ENCODE data around the gene PLIN4. TPM values are rescaled to one million over a fixed set of nuclear protein-coding genes. Genes with fewer than 3 reads are reported as not detected.

PLIN4 gene
- total and polyA plus RNA-seq, 9 of the 15 experiments (the other 6 are each of a cell fraction or from before 2014, with no cell fraction given) = 0.04 to 0.16 (median 0.07) TPM; not detected in 3

DNA sequence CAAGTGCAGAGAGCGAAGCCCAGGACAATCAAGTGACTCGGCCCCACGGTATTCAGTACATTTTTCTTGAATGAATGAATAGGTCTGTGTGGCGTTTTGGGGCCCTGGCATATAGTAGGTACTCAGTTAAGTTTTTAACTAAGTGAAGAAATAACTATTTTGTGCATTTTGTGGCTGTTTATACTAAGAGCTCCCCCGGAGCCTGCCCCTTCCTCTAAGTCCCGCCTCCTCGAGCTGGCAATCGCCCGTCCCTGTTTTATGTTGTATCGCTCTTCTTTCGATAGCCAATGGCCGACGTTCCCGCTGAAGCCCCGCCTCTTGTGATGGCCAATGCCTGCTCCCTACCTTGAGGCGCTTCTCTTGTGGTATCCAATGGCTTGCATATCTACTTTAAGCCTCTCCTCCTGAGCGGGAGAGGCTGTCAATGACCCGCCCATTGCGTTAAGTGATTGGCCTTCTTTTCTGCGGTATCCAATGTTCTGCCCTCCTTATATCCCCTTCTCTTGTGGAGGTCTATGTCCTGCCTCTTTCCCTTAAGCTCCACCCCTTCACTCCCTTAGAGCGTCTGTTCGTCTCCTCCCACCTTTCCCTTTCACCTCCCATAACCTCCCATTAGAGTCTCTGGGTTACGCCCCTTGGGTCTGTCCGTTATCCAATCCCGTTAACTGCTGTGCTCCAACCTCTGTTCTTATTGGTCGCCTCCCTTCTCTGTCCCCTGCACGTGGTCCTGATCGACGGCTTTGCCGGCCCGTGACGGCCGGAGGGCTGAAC is 46.7 kb downstream of the PLIN4 start (continued):
- TF ChIP-seq, protein P1, sequence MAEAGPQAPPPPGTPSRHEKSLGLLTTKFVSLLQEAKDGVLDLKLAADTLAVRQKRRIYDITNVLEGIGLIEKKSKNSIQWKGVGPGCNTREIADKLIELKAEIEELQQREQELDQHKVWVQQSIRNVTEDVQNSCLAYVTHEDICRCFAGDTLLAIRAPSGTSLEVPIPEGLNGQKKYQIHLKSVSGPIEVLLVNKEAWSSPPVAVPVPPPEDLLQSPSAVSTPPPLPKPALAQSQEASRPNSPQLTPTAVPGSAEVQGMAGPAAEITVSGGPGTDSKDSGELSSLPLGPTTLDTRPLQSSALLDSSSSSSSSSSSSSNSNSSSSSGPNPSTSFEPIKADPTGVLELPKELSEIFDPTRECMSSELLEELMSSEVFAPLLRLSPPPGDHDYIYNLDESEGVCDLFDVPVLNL (CRISPR knock-in tag; IDR thresholded peaks at IDR 0.05; ENCODE audit: low read depth) = no peak
- TF ChIP-seq MAFF (IDR thresholded peaks at IDR 0.05; ENCODE audit: low read length) (no peak), ZNF668 (CRISPR knock-in tag; IDR thresholded peaks at IDR 0.05) (no peak), NEUROD1 (IDR thresholded peaks at IDR 0.05; ENCODE audit: borderline replicate concordance, low read depth, low read length, partially characterized antibody) (peak; percentile 99), MCM7 (IDR thresholded peaks at IDR 0.05) (no peak), SIX5 (IDR thresholded peaks at IDR 0.05; ENCODE audit: borderline replicate concordance in 1 of 2, insufficient read depth in 1 of 2, low read depth in 1 of 2, low read length in 2 of 2) (no peak), CBFA2T2 (conservative IDR thresholded peaks at IDR 0.05) (peak; percentile 73), NFXL1 (CRISPR knock-in tag; IDR thresholded peaks at IDR 0.05) (no peak), ZNF274 (IDR thresholded peaks at IDR 0.05; ENCODE audit: borderline replicate concordance, low read depth, low read length) (no peak), SREBF2 (CRISPR knock-in tag; IDR thresholded peaks at IDR 0.05) (no peak), KDM4B (IDR thresholded peaks at IDR 0.05; ENCODE audit: borderline replicate concordance in 2 of 2, low read depth in 1 of 2) (0 out of 4 replicates have a peak, but pooled peaks of 1 of the 2 experiments have one; percentile 28), ZBED1 (IDR thresholded peaks at IDR 0.05) (no peak), BCOR (IDR thresholded peaks at IDR 0.05) (no peak), TGIF2 (CRISPR knock-in tag; IDR thresholded peaks at IDR 0.05) (no peak), NCOR1 (IDR thresholded peaks at IDR 0.05) (no peak), PTRF (tag; IDR thresholded peaks at IDR 0.05) (no peak), SNIP1 (IDR thresholded peaks at IDR 0.05; ENCODE audit: low read depth) (no peak), NFE2 (IDR thresholded peaks at IDR 0.05; ENCODE audit: low read depth) (no peak), RBM39 (optimal IDR thresholded peaks at IDR 0.05; ENCODE audit: low read depth, low read length) (no peak), ZFX (CRISPR knock-in tag; IDR thresholded peaks at IDR 0.05) (no peak), ZNF778 (CRISPR knock-in tag; IDR thresholded peaks at IDR 0.05) (no peak), RFX1 (IDR thresholded peaks at IDR 0.05) (peak; percentile 75), PHF21A (IDR thresholded peaks at IDR 0.05; ENCODE audit: borderline replicate concordance, low read depth) (no peak), CHD2 (IDR thresholded peaks at IDR 0.05; ENCODE audit: low read depth, low read length) (peak; percentile 91), ZNF79 (CRISPR knock-in tag; IDR thresholded peaks at IDR 0.05; ENCODE audit: low read depth) (no peak)
- TF ChIP-seq, protein P2, sequence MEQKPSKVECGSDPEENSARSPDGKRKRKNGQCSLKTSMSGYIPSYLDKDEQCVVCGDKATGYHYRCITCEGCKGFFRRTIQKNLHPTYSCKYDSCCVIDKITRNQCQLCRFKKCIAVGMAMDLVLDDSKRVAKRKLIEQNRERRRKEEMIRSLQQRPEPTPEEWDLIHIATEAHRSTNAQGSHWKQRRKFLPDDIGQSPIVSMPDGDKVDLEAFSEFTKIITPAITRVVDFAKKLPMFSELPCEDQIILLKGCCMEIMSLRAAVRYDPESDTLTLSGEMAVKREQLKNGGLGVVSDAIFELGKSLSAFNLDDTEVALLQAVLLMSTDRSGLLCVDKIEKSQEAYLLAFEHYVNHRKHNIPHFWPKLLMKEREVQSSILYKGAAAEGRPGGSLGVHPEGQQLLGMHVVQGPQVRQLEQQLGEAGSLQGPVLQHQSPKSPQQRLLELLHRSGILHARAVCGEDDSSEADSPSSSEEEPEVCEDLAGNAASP (IDR thresholded peaks at IDR 0.05) = no peak
- TF ChIP-seq, protein P3, sequence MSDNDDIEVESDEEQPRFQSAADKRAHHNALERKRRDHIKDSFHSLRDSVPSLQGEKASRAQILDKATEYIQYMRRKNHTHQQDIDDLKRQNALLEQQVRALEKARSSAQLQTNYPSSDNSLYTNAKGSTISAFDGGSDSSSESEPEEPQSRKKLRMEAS (CRISPR knock-in tag; IDR thresholded peaks at IDR 0.05) = peak; percentile 82
- TF ChIP-seq, protein P4, sequence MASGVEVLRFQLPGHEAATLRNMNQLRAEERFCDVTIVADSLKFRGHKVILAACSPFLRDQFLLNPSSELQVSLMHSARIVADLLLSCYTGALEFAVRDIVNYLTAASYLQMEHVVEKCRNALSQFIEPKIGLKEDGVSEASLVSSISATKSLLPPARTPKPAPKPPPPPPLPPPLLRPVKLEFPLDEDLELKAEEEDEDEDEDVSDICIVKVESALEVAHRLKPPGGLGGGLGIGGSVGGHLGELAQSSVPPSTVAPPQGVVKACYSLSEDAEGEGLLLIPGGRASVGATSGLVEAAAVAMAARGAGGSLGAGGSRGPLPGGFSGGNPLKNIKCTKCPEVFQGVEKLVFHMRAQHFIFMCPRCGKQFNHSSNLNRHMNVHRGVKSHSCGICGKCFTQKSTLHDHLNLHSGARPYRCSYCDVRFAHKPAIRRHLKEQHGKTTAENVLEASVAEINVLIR (CRISPR knock-in tag; IDR thresholded peaks at IDR 0.05) = peak; percentile 65

All from K562 (cell line).